ENCODE results near the gene PSMB5. TPM values are rescaled to one million over a fixed set of nuclear protein-coding genes. Genes with fewer than 3 reads are reported as not detected.

PSMB5 gene
- total RNA-seq, 4 donors from 2014 or later: 59.7 to 167 (median 135) TPM

GRCh38 chr14:23013054-23013748 lies 21.5 kb downstream of the PSMB5 start:
- no peaks in the 10 kb centered on the region for H3K36me3 ChIP-seq
- no peaks in the 10 kb centered on the region for H3K27me3 ChIP-seq
- DNase-seq (ENCODE audit: low spot score in 2 of 2): no peak

DNA sequence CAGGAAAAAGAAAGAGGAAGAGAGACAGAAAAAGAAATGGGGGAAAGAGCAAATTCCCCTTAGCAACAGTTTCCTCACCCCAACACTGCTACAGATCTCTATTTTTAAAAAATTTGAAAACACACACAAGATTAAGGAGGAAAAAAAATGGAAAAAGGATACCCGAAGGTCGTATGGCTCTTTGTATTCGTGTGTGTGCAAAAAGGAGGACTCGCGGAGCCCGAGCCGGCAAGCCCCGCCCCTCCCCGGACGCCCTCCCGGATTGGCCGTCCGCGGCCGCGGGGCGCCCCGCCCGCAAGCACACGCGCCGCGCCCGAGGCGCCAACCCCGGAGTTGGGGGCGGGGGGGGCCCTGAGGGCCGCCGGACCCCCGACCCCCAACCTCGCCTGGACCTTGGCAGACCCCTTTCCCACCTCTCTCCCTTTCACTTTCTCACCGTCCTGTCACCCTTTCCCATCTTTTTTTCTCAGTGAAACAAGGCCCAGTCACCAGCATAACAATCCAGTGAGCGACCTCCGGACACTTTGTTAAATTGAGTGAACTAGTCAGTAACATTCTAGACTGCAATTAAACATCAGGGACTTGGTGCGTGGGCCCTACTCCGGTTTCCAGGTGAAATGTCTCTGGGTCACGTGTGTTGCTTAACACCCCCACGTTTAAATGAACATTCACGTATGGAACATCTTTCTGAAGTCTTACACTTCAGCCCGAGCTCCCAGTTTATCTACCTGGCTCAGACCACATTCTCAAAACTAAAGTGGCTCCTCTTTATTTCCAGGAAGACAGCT lies 24.6 kb downstream of the PSMB5 start, which contains the start of gene C14orf93:
Gene C14orf93 (minus strand): TSS at position 205 of the 788 bp plus-strand sequence. CDS start 11,120 bp downstream, outside the sequence.
- DNase-seq (ENCODE audit: low spot score in 2 of 2): peak; percentile 83 to 89

More at GRCh38 chr14:23013054-23013748, 21.5 kb downstream of the PSMB5 start:
- TF ChIP-seq, protein P1, sequence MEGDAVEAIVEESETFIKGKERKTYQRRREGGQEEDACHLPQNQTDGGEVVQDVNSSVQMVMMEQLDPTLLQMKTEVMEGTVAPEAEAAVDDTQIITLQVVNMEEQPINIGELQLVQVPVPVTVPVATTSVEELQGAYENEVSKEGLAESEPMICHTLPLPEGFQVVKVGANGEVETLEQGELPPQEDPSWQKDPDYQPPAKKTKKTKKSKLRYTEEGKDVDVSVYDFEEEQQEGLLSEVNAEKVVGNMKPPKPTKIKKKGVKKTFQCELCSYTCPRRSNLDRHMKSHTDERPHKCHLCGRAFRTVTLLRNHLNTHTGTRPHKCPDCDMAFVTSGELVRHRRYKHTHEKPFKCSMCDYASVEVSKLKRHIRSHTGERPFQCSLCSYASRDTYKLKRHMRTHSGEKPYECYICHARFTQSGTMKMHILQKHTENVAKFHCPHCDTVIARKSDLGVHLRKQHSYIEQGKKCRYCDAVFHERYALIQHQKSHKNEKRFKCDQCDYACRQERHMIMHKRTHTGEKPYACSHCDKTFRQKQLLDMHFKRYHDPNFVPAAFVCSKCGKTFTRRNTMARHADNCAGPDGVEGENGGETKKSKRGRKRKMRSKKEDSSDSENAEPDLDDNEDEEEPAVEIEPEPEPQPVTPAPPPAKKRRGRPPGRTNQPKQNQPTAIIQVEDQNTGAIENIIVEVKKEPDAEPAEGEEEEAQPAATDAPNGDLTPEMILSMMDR (IDR thresholded peaks at IDR 0.05): no peak
- TF ChIP-seq POLR2AphosphoS5 (IDR thresholded peaks at IDR 0.05) (no peak), EP300 (IDR thresholded peaks at IDR 0.05) (no peak), POLR2A (IDR thresholded peaks at IDR 0.05) (no peak)
- Histone ChIP-seq H3K27ac (no peak overlapping the region), H3K9me3 (no peaks in the 10 kb centered on the region), H3K4me1 (peaks cover 22% of the 10 kb centered on the region), H3K4me3 (no peak overlapping the region)
- 84% methylated on average over 6 of the region's 6 CpGs for WGBS

GRCh38 chr14:23009483-23009938 lies 25.2 kb downstream of the PSMB5 start:
- Histone ChIP-seq H3K27ac (peak overlapping the region; percentile 85), H3K36me3 (no peaks in the 10 kb centered on the region), H3K27me3 (no peaks in the 10 kb centered on the region), H3K4me3 (peak overlapping the region; percentile 63), H3K4me1 (peaks cover 40% of the 10 kb centered on the region), H3K9me3 (no peaks in the 10 kb centered on the region)
- TF ChIP-seq POLR2AphosphoS5 (IDR thresholded peaks at IDR 0.05) (no peak), EP300 (IDR thresholded peaks at IDR 0.05) (no peak), POLR2A (IDR thresholded peaks at IDR 0.05) (no peak)
- TF ChIP-seq, protein P1 (IDR thresholded peaks at IDR 0.05): no peak
- WGBS: 7% methylated on average over 8 of the region's 8 CpGs
- DNase-seq (ENCODE audit: low spot score in 2 of 2): no peak

More for the DNA sequence above, 24.6 kb downstream of the PSMB5 start, which contains the start of gene C14orf93:
- whole genome bisulfite sequencing: 2% methylated on average over 40 of the region's 40 CpGs
- TF ChIP-seq, protein P1 (IDR thresholded peaks at IDR 0.05): no peak
- TF ChIP-seq POLR2A (IDR thresholded peaks at IDR 0.05) (no peak), POLR2AphosphoS5 (IDR thresholded peaks at IDR 0.05) (no peak), EP300 (IDR thresholded peaks at IDR 0.05) (no peak)
- no peaks in the 10 kb centered on the region for H3K27me3 ChIP-seq
- peaks cover 40% of the 10 kb centered on the region for H3K4me1 ChIP-seq
- H3K27ac ChIP-seq: peak within 1 kb of the TSS; percentile 85
- no peaks in the 10 kb centered on the region for H3K36me3 ChIP-seq
- peak within 1 kb of the TSS; percentile 63 for H3K4me3 ChIP-seq
- no peaks in the 10 kb centered on the region for H3K9me3 ChIP-seq

- H3K27ac ChIP-seq: no peak overlapping the region
- no peaks in the 10 kb centered on the region for H3K9me3 ChIP-seq
- 32% methylated on average over 3 of the region's 3 CpGs for WGBS
- DNase-seq (ENCODE audit: low spot score in 2 of 2): no peak
- H3K36me3 ChIP-seq: no peaks in the 10 kb centered on the region
- H3K4me1 ChIP-seq: peaks cover 40% of the 10 kb centered on the region
- no peaks in the 10 kb centered on the region for H3K27me3 ChIP-seq
- no peak overlapping the region for H3K4me3 ChIP-seq
- TF ChIP-seq, protein P1 (IDR thresholded peaks at IDR 0.05): no peak
- no peak for TF ChIP-seq POLR2A (IDR thresholded peaks at IDR 0.05)
- TF ChIP-seq POLR2AphosphoS5 (IDR thresholded peaks at IDR 0.05): no peak
- TF ChIP-seq EP300 (IDR thresholded peaks at IDR 0.05): no peak
Observed at GRCh38 chr14:23008831-23009230, 25.9 kb downstream of the PSMB5 start.
